K562 (cell line): ENCODE measurements around the gene EXOC6. TPM values are rescaled to one million over a fixed set of nuclear protein-coding genes. Genes with fewer than 3 reads are reported as not detected.

Experiments
- CHD7 ChIP-seq: fragments of 200-600 bp; sonication (generic); IDR thresholded peaks from one replicate; pipeline ENCODE4 v1.6.1; 2012; ENCODE audit warnings: mild to moderate bottlenecking, low read depth, low read length, inconsistent platforms
- polyA plus RNA-seq, 8 experiments: library from polyadenylated mRNA; depleted of rRNA in 4 of 8; stranded (reverse) in 5 of 8; unstranded in 3 of 8; fragments of >200 nt; fragmentation: Nextera tagmentation in 2 of 8; fragmentation: Illumina TruSeq in 1 of 8; extraction: Ambion mirVana in 2 of 8; extraction: Trizol in 1 of 8; gene quantifications; 2 replicates each; pipeline versions ENCODE4 v1.2.1 to v1.2.3, GENCODE V29; 2011 to 2014; ENCODE audit warnings: inconsistent platforms in 1 of 8, missing spikeins in 1 of 8
- total RNA-seq, 7 experiments: library from RNA; depleted of rRNA in 6 of 7; stranded (reverse); fragments of >200 nt in 6 of 7; fragmentation: Illumina TruSeq in 2 of 7; extraction: Trizol in 2 of 7; gene quantifications; 2 replicates each; pipeline versions ENCODE4 v1.2.1 to v1.2.3, GENCODE V29; 2011 to 2021; ENCODE audit warnings: low replicate concordance in 1 of 7

The EXOC6 gene
- total and polyA plus RNA-seq, 9 of the 15 experiments (the other 6 are each of a cell fraction or from before 2014, with no cell fraction given), result 13.9 to 42.8 (median 24.9) TPM

DNA sequence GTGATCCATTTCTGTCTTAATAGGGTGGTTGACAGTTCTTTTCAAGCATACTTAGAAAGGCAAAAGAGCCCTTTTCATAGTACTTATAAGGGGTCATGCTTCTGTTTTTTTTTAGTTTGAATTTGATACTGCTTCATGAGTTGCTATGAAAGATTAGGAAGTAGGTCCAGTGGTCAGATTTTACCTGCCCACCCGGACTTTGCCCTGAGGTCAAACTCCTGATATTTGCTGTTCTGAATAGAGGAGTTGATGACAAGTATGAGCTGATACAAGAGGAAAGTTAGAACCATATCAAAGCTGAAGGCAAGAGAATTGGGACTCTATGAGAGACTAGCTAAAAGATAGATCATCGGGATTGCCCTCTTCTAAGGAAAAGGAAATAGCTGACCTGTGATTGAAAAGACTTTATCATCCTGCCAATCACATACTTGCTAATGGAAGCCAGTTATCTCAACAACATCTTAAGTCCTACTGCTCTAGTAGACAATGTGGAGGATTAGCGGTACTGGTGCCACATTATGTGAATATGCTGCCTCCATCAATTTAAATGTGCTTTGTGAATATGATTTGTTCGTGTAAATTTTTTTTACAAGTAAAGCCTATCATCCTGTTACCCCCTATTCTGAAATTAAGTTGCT lies 174.8 kb downstream of the EXOC6 start (continued):
- no peak for TF ChIP-seq CHD7
